Measurements from ENCODE around the gene PIWIL4. TPM values are rescaled to one million over a fixed set of nuclear protein-coding genes. Genes with fewer than 3 reads are reported as not detected.

PIWIL4 gene
- total RNA-seq, 3 donors from 2014 or later = 5.0 to 11.5 (median 5.9) TPM

DNA sequence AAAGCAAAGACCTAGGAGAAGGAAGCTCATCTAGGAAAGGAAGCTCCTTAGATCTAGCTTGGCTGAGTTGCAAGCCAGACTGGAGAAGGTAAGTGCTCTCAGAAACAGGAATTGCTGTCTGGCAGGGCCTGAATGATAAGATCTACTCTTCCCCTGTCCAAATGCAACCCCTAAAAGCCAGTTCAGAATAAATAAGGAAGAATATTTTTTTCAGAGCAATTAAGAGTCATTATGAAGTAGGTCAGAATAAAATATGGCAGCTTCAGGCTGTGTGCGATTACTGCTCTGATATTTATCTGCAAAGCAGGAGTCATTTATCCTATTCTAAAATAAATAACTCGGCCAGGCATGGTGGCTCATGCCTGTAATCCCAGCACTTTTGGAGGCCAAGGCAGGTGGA lies 82.1 kb downstream of the PIWIL4 start:
- Histone ChIP-seq H3K4me3 (no peak overlapping the region), H3K36me3 (ENCODE audit: low read depth) (no peaks in the 10 kb centered on the region), H3K4me1 (ENCODE audit: low read depth) (no peaks in the 10 kb centered on the region), H3K9me3 (no peaks in the 10 kb centered on the region)
- DNase-seq (no peak), ATAC-seq (no peak)
- intact Hi-C loops (cut with DNase I, micrococcal nuclease) = no loop called here
- TF ChIP-seq, protein P1, sequence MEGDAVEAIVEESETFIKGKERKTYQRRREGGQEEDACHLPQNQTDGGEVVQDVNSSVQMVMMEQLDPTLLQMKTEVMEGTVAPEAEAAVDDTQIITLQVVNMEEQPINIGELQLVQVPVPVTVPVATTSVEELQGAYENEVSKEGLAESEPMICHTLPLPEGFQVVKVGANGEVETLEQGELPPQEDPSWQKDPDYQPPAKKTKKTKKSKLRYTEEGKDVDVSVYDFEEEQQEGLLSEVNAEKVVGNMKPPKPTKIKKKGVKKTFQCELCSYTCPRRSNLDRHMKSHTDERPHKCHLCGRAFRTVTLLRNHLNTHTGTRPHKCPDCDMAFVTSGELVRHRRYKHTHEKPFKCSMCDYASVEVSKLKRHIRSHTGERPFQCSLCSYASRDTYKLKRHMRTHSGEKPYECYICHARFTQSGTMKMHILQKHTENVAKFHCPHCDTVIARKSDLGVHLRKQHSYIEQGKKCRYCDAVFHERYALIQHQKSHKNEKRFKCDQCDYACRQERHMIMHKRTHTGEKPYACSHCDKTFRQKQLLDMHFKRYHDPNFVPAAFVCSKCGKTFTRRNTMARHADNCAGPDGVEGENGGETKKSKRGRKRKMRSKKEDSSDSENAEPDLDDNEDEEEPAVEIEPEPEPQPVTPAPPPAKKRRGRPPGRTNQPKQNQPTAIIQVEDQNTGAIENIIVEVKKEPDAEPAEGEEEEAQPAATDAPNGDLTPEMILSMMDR (IDR thresholded peaks at IDR 0.05) = no peak

DNA sequence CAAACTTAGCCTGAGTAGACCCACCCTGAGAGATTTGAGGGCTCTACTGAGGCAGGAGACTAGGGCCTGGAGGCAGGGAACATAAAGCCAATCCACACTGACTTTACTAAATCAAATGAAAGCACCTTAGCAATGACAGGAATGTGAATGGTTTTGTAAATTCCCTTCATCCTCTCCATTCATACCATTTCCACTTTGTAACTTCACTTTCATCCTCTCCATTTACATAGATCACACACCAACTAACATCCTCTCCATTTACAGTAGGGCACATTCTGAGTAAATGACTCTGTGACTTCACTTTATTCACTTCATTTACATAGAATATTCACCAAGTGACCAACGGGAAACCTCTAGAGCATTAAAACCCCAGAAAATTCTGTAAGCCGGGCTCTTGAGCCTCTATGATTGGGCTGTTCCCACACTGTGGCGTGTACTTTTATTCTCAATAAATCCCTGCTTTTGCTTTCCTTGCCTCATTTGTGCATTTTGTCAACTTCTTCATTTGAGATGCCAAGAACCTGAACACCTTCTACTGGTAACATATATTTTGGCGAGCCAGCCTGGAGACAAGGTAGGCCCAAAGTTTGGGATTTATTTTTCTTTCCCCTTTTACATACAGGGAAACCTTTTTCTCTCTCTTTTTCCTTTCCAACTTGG lies 82.9 kb downstream of the PIWIL4 start:
- ATAC-seq = no peak
- H3K4me3 ChIP-seq = no peak overlapping the region

DNA sequence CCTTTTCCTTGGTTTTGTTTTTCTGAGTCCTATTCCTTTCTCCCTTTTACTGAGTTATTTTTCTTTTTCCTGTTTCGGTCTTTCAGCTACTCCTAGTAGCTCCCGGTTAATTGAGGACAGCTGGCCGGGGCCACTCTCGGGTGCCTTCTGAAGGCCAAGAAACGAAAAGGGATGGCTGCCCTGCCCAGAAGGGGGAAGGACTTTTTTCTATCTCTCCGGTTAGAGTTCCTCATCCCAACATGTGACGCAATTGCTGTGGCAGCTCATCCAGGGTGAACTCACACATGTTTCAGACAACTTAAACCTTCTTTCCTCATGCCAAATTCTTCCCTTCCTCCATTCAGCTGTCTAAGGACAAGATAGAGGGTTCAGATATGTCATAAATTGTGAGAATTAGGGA lies 83.6 kb downstream of the PIWIL4 start:
- TF ChIP-seq, protein P1 (IDR thresholded peaks at IDR 0.05) = no peak
- Histone ChIP-seq H3K36me3 (ENCODE audit: low read depth) (no peaks in the 10 kb centered on the region), H3K4me1 (ENCODE audit: low read depth) (no peaks in the 10 kb centered on the region), H3K9me3 (no peaks in the 10 kb centered on the region), H3K4me3 (no peak overlapping the region)
- DNase-seq = peak in 2 of 3 donors; percentile 25 to 55
- ATAC-seq = peak; percentile 42
- intact Hi-C loops (cut with DNase I, micrococcal nuclease) = no loop called here

More for the DNA sequence above, 82.9 kb downstream of the PIWIL4 start:
- Histone ChIP-seq H3K4me1 (ENCODE audit: low read depth) (no peaks in the 10 kb centered on the region), H3K9me3 (no peaks in the 10 kb centered on the region), H3K36me3 (ENCODE audit: low read depth) (no peaks in the 10 kb centered on the region)
- TF ChIP-seq, protein P1 (IDR thresholded peaks at IDR 0.05) = no peak
- no peak for DNase-seq
- intact Hi-C loops (cut with DNase I, micrococcal nuclease) = no loop called here

DNA sequence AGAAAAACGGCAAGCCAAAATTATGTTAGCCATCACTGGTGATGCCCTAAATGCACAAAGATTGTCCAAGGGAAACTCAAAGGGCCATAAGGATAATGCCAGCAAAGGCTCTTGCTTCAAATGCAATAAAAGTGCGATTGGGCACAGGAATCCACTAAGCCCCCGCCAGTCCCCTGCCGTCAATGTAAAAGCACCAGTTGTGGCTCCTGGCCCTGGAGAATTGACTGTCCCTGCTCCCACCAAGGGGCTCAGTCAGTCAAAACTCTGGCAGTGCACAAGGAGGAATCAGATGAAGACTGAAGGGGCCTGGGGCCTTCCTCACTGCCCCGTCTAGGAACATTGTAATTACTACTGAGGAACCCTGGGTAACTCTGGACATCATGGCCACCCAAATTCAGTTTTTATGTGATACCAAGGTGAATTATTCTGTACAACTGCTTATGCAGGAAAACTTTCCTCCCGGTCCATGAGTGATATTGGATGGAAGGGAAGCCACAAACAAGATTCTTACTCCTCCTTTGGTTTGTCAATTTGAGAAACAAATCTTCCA lies 85.6 kb downstream of the PIWIL4 start:
- H3K36me3 ChIP-seq (ENCODE audit: low read depth) = no peaks in the 10 kb centered on the region
- no peaks in the 10 kb centered on the region for H3K4me1 ChIP-seq (ENCODE audit: low read depth)
- no peak for ATAC-seq
- no peaks in the 10 kb centered on the region for H3K9me3 ChIP-seq
- TF ChIP-seq, protein P1 (IDR thresholded peaks at IDR 0.05) = no peak
- intact Hi-C loops (cut with DNase I, micrococcal nuclease) = no loop called here
- no peak for DNase-seq
- H3K4me3 ChIP-seq = no peak overlapping the region

DNA sequence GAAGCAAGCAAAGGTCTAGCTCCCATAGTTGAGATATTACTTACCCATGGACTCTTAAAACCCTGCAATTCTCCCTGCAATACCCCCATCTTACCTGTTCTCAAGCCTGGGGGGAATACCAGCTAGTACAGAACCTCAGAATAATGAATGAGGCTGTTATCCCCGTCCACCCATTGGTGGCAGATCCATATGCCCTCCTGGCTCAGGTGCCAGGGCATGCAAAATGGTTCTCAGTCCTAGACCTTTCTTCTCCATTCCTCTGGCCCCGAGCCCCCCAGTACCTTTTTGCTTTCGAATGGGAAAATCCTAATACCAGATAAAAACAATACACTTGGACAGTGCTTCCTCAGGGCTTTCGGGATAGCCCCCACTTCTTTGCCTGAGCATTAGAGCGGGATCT lies 86.4 kb downstream of the PIWIL4 start:
- Histone ChIP-seq H3K4me1 (ENCODE audit: low read depth) (no peaks in the 10 kb centered on the region), H3K36me3 (ENCODE audit: low read depth) (no peaks in the 10 kb centered on the region), H3K4me3 (no peak overlapping the region), H3K9me3 (no peaks in the 10 kb centered on the region)
- intact Hi-C loops (cut with DNase I, micrococcal nuclease) = no loop called here
- ATAC-seq (no peak), DNase-seq (no peak)
- TF ChIP-seq, protein P1 (IDR thresholded peaks at IDR 0.05) = no peak
